Activated T-helper 1 cell treated with Interleukin-2 at 50 U/mL for 16 hours (primary cell): ENCODE data around the gene KRABD2.
"Not testable (repeated sequence)": the region's sequence is repeated elsewhere in the genome, so short reads cannot be mapped to it uniquely, and the experiment has no call there.

Experiments
- DNase-seq: peaks from one replicate; pipeline ENCODE4 v3.0.0-alpha.2; 2020; ENCODE audit warnings: low read depth

KRABD2 gene

GRCh38 chr17:8360751-8361150 lies 15.8 kb downstream of the KRABD2 start:
- no peak for DNase-seq

- no peak for DNase-seq
Measured at GRCh38 chr17:8360260-8360659, 16.2 kb downstream of the KRABD2 start.

GRCh38 chr17:8359769-8360168 lies 16.7 kb downstream of the KRABD2 start:
- DNase-seq: no peak

GRCh38 chr17:8357910-8358309 lies 18.6 kb downstream of the KRABD2 start:
- DNase-seq: no peak

- DNase-seq: no peak
Measured at GRCh38 chr17:8354236-8354635, 22.3 kb downstream of the KRABD2 start.

GRCh38 chr17:8353736-8354135 lies 22.8 kb downstream of the KRABD2 start:
- no peak for DNase-seq

- no peak for DNase-seq
Measured at GRCh38 chr17:8350339-8350738, 26.2 kb downstream of the KRABD2 start.

- not testable (repeated sequence) for DNase-seq
Measured at GRCh38 chr17:8347001-8347400, 29.5 kb downstream of the KRABD2 start.

- no peak for DNase-seq
Measured at GRCh38 chr17:8345951-8346665, 30.4 kb downstream of the KRABD2 start.

GRCh38 chr17:8345052-8345690 lies 31.3 kb downstream of the KRABD2 start:
- DNase-seq: no peak

- no peak for DNase-seq
Measured at GRCh38 chr17:8341456-8341855, 35.0 kb downstream of the KRABD2 start.

- no peak for DNase-seq
Measured at GRCh38 chr17:8339540-8339939, 37.0 kb downstream of the KRABD2 start, which contains the start of gene ODF4. Gene ODF4, plus strand, starts transcription at chr17:8339840. Its CDS starts 212 bp downstream, at chr17:8340052.

- no peak for DNase-seq
Measured at GRCh38 chr17:8338753-8339140, 37.8 kb downstream of the KRABD2 start.

GRCh38 chr17:8337802-8338752 lies 38.4 kb downstream of the KRABD2 start:
- DNase-seq: no peak

- no peak for DNase-seq
Measured at GRCh38 chr17:8333281-8333680, 43.2 kb downstream of the KRABD2 start.

GRCh38 chr17:8332688-8333087 lies 43.8 kb downstream of the KRABD2 start:
- no peak for DNase-seq

GRCh38 chr17:8332128-8332527 lies 44.4 kb downstream of the KRABD2 start:
- no peak for DNase-seq

GRCh38 chr17:8327303-8327649 lies 49.2 kb downstream of the KRABD2 start:
- DNase-seq: no peak
